ENCODE measurements around the gene LRP5.

- TF ChIP-seq CTCF (IDR thresholded peaks at IDR 0.05 in 8 of 11, conservative IDR thresholded peaks at IDR 0.05 in 3 of 11) (no peak), POLR2AphosphoS5 (IDR thresholded peaks at IDR 0.05) (no peak), POLR2A (IDR thresholded peaks at IDR 0.05) (no peak)
Observed at GRCh38 chr11:68420171-68420570, 107.8 kb downstream of the LRP5 start.
